ENCODE measurements around the gene B4GAT1. TPM values are rescaled to one million over a fixed set of nuclear protein-coding genes. Genes with fewer than 3 reads are reported as not detected.

Gene B4GAT1
- total RNA-seq, 1 donor from 2014 or later: 20.4 TPM

GRCh38 chr11:66328031-66328301 lies 19.5 kb downstream of the B4GAT1 start:
- Histone ChIP-seq H3K27me3 (ENCODE audit: control insufficient read depth, insufficient read depth, low read length) (no peaks in the 10 kb centered on the region), H3K36me3 (ENCODE audit: control insufficient read depth, insufficient read depth, low read length) (no peaks in the 10 kb centered on the region), H3K4me3 (ENCODE audit: low read depth, low read length) (no peak overlapping the region)
- no peak for TF ChIP-seq CTCF (IDR thresholded peaks at IDR 0.05; ENCODE audit: insufficient read depth, low read length, poor library complexity, severe bottlenecking)
- no peak for DNase-seq (ENCODE audit: low read depth)

GRCh38 chr11:66327171-66328030 lies 20.0 kb downstream of the B4GAT1 start:
- Histone ChIP-seq H3K4me3 (ENCODE audit: low read depth, low read length) (no peak overlapping the region), H3K36me3 (ENCODE audit: control insufficient read depth, insufficient read depth, low read length) (no peaks in the 10 kb centered on the region), H3K27me3 (ENCODE audit: control insufficient read depth, insufficient read depth, low read length) (no peaks in the 10 kb centered on the region)
- no peak for TF ChIP-seq CTCF (IDR thresholded peaks at IDR 0.05; ENCODE audit: insufficient read depth, low read length, poor library complexity, severe bottlenecking)
- DNase-seq (ENCODE audit: low read depth): no peak

GRCh38 chr11:66326261-66327111 lies 20.9 kb downstream of the B4GAT1 start:
- no peak for TF ChIP-seq CTCF (IDR thresholded peaks at IDR 0.05; ENCODE audit: insufficient read depth, low read length, poor library complexity, severe bottlenecking)
- H3K36me3 ChIP-seq (ENCODE audit: control insufficient read depth, insufficient read depth, low read length): no peaks in the 10 kb centered on the region
- no peak overlapping the region for H3K4me3 ChIP-seq (ENCODE audit: low read depth, low read length)
- DNase-seq (ENCODE audit: low read depth): no peak
- H3K27me3 ChIP-seq (ENCODE audit: control insufficient read depth, insufficient read depth, low read length): no peaks in the 10 kb centered on the region

GRCh38 chr11:66325263-66325671 lies 22.2 kb downstream of the B4GAT1 start:
- Histone ChIP-seq H3K27me3 (ENCODE audit: control insufficient read depth, insufficient read depth, low read length) (no peaks in the 10 kb centered on the region), H3K36me3 (ENCODE audit: control insufficient read depth, insufficient read depth, low read length) (no peaks in the 10 kb centered on the region), H3K4me3 (ENCODE audit: low read depth, low read length) (no peak overlapping the region)
- TF ChIP-seq CTCF (IDR thresholded peaks at IDR 0.05; ENCODE audit: insufficient read depth, low read length, poor library complexity, severe bottlenecking): no peak
- no peak for DNase-seq (ENCODE audit: low read depth)

- TF ChIP-seq CTCF (IDR thresholded peaks at IDR 0.05; ENCODE audit: insufficient read depth, low read length, poor library complexity, severe bottlenecking): no peak
- no peak for DNase-seq (ENCODE audit: low read depth)
- H3K27me3 ChIP-seq (ENCODE audit: control insufficient read depth, insufficient read depth, low read length): no peaks in the 10 kb centered on the region
- H3K4me3 ChIP-seq (ENCODE audit: low read depth, low read length): no peak overlapping the region
- H3K36me3 ChIP-seq (ENCODE audit: control insufficient read depth, insufficient read depth, low read length): no peaks in the 10 kb centered on the region
Measured at GRCh38 chr11:66324664-66325063, 22.8 kb downstream of the B4GAT1 start.
